Stomach smooth muscle (tissue), 2 donors: ENCODE measurements around the gene DNAJB5.

Experiments
- H3K27ac ChIP-seq: one replicate; pipeline ENCODE4 v1.7.0; 2013; ENCODE audit warnings: mild to moderate bottlenecking, low read length, inconsistent platforms
- H3K27me3 ChIP-seq, 2 donors: one replicate each; pipeline ENCODE4 v1.7.0; 2013; ENCODE audit warnings: low read length in 2 of 2; ENCODE audit not compliant: insufficient read depth in 2 of 2, control insufficient read depth in 1 of 2
- H3K36me3 ChIP-seq, 2 donors: one replicate each; pipeline ENCODE4 v1.7.0; 2013; ENCODE audit warnings: low read length in 2 of 2; ENCODE audit not compliant: control insufficient read depth in 2 of 2, insufficient read depth in 2 of 2
- H3K4me1 ChIP-seq: one replicate; pipeline ENCODE4 v1.7.0; 2013; ENCODE audit warnings: low read length; ENCODE audit not compliant: control insufficient read depth, insufficient read depth
- H3K4me3 ChIP-seq, 2 donors: one replicate each; pipeline ENCODE4 v1.7.0; 2013; ENCODE audit warnings: low read length in 2 of 2
- H3K9ac ChIP-seq, 2 donors: one replicate each; pipeline ENCODE4 v1.7.0; 2013; ENCODE audit warnings: low read length in 2 of 2, mild to moderate bottlenecking in 1 of 2
- H3K9me3 ChIP-seq, 2 donors: one replicate each; pipeline ENCODE4 v1.7.0; 2013; ENCODE audit warnings: low read length in 2 of 2; ENCODE audit not compliant: control insufficient read depth in 2 of 2
- donor health status: healthy.
- donor health status: Pancreatic carcinoma.

The DNAJB5 gene

GRCh38 chr9:34961574-34962490, 27.7 kb upstream of the DNAJB5 start:
- Histone ChIP-seq H3K9ac (no peak overlapping the region), H3K36me3 (no peaks in the 10 kb centered on the region), H3K9me3 (no peaks in the 10 kb centered on the region), H3K27ac (no peak overlapping the region), H3K4me1 (peaks cover 9% of the 10 kb centered on the region), H3K27me3 (peaks cover 25 to 32% of the 10 kb centered on the region in 2 donors), H3K4me3 (no peak overlapping the region)

- H3K27me3 ChIP-seq, result peaks cover 17 to 29% of the 10 kb centered on the region in 2 donors
- H3K4me1 ChIP-seq, result peaks cover 8% of the 10 kb centered on the region
- H3K9ac ChIP-seq, result no peak overlapping the region
- H3K9me3 ChIP-seq, result no peaks in the 10 kb centered on the region
- no peak overlapping the region for H3K27ac ChIP-seq
- H3K36me3 ChIP-seq, result no peaks in the 10 kb centered on the region
- no peak overlapping the region for H3K4me3 ChIP-seq
Measured at GRCh38 chr9:34962546-34962945, 27.0 kb upstream of the DNAJB5 start.

GRCh38 chr9:34963552-34963951, 26.0 kb upstream of the DNAJB5 start:
- H3K27me3 ChIP-seq, result peaks cover 13 to 26% of the 10 kb centered on the region in 2 donors
- no peaks in the 10 kb centered on the region for H3K36me3 ChIP-seq
- H3K9ac ChIP-seq, result no peak overlapping the region
- no peak overlapping the region for H3K4me3 ChIP-seq
- H3K27ac ChIP-seq, result no peak overlapping the region
- peaks cover under 1% of the 10 kb centered on the region for H3K4me1 ChIP-seq
- no peaks in the 10 kb centered on the region for H3K9me3 ChIP-seq

GRCh38 chr9:34964458-34964857, 25.1 kb upstream of the DNAJB5 start:
- H3K27me3 ChIP-seq, result peaks cover 7 to 17% of the 10 kb centered on the region in 2 donors
- no peaks in the 10 kb centered on the region for H3K4me1 ChIP-seq
- no peak overlapping the region for H3K4me3 ChIP-seq
- no peak overlapping the region for H3K9ac ChIP-seq
- H3K9me3 ChIP-seq, result no peaks in the 10 kb centered on the region
- H3K27ac ChIP-seq, result no peak overlapping the region
- no peaks in the 10 kb centered on the region for H3K36me3 ChIP-seq

GRCh38 chr9:34971146-34971811, 18.3 kb upstream of the DNAJB5 start:
- Histone ChIP-seq H3K9me3 (no peaks in the 10 kb centered on the region), H3K27ac (no peak overlapping the region), H3K27me3 (peaks cover 2 to 3% of the 10 kb centered on the region in 2 donors), H3K4me1 (no peaks in the 10 kb centered on the region), H3K9ac (no peak overlapping the region), H3K4me3 (no peak overlapping the region), H3K36me3 (no peaks in the 10 kb centered on the region)

- Histone ChIP-seq H3K36me3 (no peaks in the 10 kb centered on the region), H3K27ac (no peak overlapping the region), H3K4me1 (no peaks in the 10 kb centered on the region), H3K9ac (no peak overlapping the region), H3K27me3 (no peaks in the 10 kb centered on the region), H3K4me3 (no peak overlapping the region), H3K9me3 (no peaks in the 10 kb centered on the region)
Measured at GRCh38 chr9:34974664-34975063, 14.9 kb upstream of the DNAJB5 start.

- Histone ChIP-seq H3K9me3 (no peaks in the 10 kb centered on the region), H3K4me3 (no peak overlapping the region), H3K9ac (no peak overlapping the region), H3K36me3 (no peaks in the 10 kb centered on the region), H3K27ac (no peak overlapping the region), H3K27me3 (no peaks in the 10 kb centered on the region), H3K4me1 (no peaks in the 10 kb centered on the region)
Measured at GRCh38 chr9:34976441-34976840, 13.1 kb upstream of the DNAJB5 start.

GRCh38 chr9:34976992-34977391, 12.6 kb upstream of the DNAJB5 start:
- Histone ChIP-seq H3K27ac (no peak overlapping the region), H3K36me3 (no peaks in the 10 kb centered on the region), H3K9me3 (no peaks in the 10 kb centered on the region), H3K27me3 (no peaks in the 10 kb centered on the region), H3K4me3 (no peak overlapping the region), H3K4me1 (no peaks in the 10 kb centered on the region), H3K9ac (no peak overlapping the region)

- H3K27ac ChIP-seq, result no peak overlapping the region
- H3K36me3 ChIP-seq, result no peaks in the 10 kb centered on the region
- H3K4me1 ChIP-seq, result no peaks in the 10 kb centered on the region
Measured at GRCh38 chr9:34980181-34980761, 9.3 kb upstream of the DNAJB5 start.

GRCh38 chr9:34982361-34982760, 7.2 kb upstream of the DNAJB5 start:
- no peak overlapping the region for H3K9ac ChIP-seq
- no peaks in the 10 kb centered on the region for H3K9me3 ChIP-seq
- H3K4me1 ChIP-seq, result no peaks in the 10 kb centered on the region
- no peak overlapping the region for H3K27ac ChIP-seq
- no peak overlapping the region for H3K4me3 ChIP-seq
- H3K27me3 ChIP-seq, result no peaks in the 10 kb centered on the region
- H3K36me3 ChIP-seq, result no peaks in the 10 kb centered on the region

More at GRCh38 chr9:34980181-34980761, 9.3 kb upstream of the DNAJB5 start:
- no peak overlapping the region for H3K9ac ChIP-seq
- no peak overlapping the region for H3K4me3 ChIP-seq
- H3K9me3 ChIP-seq, result no peaks in the 10 kb centered on the region
- H3K27me3 ChIP-seq, result no peaks in the 10 kb centered on the region
